K562 (cell line): ENCODE results near the gene CCDC60.

ENCODE experiments used
- ATF6 ChIP-seq: sonication (generic); formaldehyde crosslinking; IDR thresholded peaks from 2 replicates; pipeline ENCODE4 v1.4.0; 2020; ENCODE audit warnings: mild to moderate bottlenecking, missing genetic modification reagents
- BMI1 ChIP-seq: fragments of 150-350 bp; IDR thresholded peaks from 2 replicates; pipeline ENCODE4 v1.6.1; 2014; ENCODE audit warnings: low read length
- CTCF ChIP-seq, 3 experiments: IDR thresholded peaks in 2 of 3; conservative IDR thresholded peaks in 1 of 3; 2 replicates each; pipeline ENCODE4 v1.5.1; 2011 to 2012; ENCODE audit warnings: low read length in 3 of 3, mild to moderate bottlenecking in 3 of 3, control low read depth in 2 of 3, improper control_type of control experiment in 1 of 3, inconsistent platforms in 1 of 3, low read depth in 1 of 3, mixed read lengths in 1 of 3, moderate library complexity in 1 of 3; ENCODE audit not compliant: insufficient read depth in 2 of 3
- GABPA ChIP-seq: fragments of 200-800 bp; sonication (Bioruptor generic); conservative IDR thresholded peaks from 2 replicates; pipeline ENCODE4 v1.6.1; 2016; ENCODE audit warnings: low read depth, missing genetic modification characterization, missing compliant biosample characterization
- ILF3 ChIP-seq: fragments of 450-650 bp; IDR thresholded peaks from 2 replicates; pipeline ENCODE4 v1.6.1; 2018; ENCODE audit warnings: antibody characterized with exemption, mild to moderate bottlenecking, moderate library complexity, borderline replicate concordance
- KLF6 ChIP-seq: fragments of 250-450 bp; sonication (Bioruptor Pico); IDR thresholded peaks from 2 replicates; pipeline ENCODE4 v1.4.0; 2020; ENCODE audit warnings: mild to moderate bottlenecking, moderate library complexity, borderline replicate concordance
- MXI1 ChIP-seq: IDR thresholded peaks from 2 replicates; pipeline ENCODE4 v1.6.1; 2011; ENCODE audit warnings: low read depth, mild to moderate bottlenecking, improper control_type of control experiment, low read length
- NR1H2 ChIP-seq: sonication (generic); formaldehyde crosslinking; IDR thresholded peaks from 2 replicates; pipeline ENCODE4 v1.4.0; 2020; ENCODE audit warnings: mild to moderate bottlenecking, missing genetic modification reagents
- POLR2A ChIP-seq: fragments of 450-650 bp; conservative IDR thresholded peaks from 2 replicates; pipeline ENCODE4 v1.6.1; 2016
- RBM39 ChIP-seq: fragments of 200-400 bp; formaldehyde crosslinking; optimal IDR thresholded peaks from 2 replicates; pipeline ENCODE3; 2018; ENCODE audit warnings: low read depth, low read length
- TGIF2 ChIP-seq: sonication (generic); formaldehyde crosslinking; IDR thresholded peaks from 2 replicates; pipeline ENCODE4 v1.8.1; 2022; ENCODE audit warnings: mild to moderate bottlenecking, missing genetic modification reagents, moderate library complexity
- ZNF398 ChIP-seq: fragments of 250-450 bp; sonication (Bioruptor Pico); IDR thresholded peaks from 2 replicates; pipeline ENCODE4 v1.8.0; 2021; ENCODE audit warnings: moderate library complexity, mild to moderate bottlenecking, inconsistent platforms
- ZNF695 ChIP-seq: fragments of 450-650 bp; formaldehyde crosslinking; IDR thresholded peaks from 2 replicates; pipeline ENCODE4 v1.4.0; 2020; ENCODE audit warnings: mild to moderate bottlenecking, moderate library complexity

DNA sequence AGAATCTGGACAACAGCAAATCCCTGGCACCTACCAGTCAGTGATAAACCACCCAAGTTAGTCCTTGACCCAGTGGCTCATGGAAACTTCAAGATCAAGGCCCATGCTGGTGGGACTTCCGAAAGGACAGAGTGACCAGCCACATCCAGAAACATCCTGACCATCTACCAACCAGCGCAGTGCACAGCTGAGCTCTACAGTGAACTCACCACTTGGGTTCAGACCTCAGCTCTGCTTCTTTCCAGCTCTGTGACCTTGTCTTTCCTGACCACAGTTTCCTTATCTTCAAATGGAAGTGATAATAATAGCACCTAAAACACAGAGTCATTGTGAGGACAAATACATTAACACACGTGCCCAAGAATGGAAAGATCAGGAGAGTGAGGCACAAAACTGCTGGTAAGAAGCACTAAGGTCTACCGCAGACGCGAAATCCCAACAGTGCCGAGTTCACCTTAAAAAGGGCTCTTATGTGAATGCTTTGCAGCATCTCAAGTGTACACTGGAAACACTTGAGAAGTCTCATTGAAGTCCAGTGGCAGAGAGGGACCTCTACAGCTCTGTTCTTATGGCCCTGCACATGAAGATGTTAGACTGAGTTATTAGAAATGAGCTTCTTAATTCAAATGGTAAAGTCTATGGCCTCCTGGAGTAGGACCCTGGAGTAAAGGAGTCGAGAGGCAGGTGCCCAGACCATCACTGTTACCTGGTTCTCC is 128.8 kb downstream of the CCDC60 start:
- TF ChIP-seq NR1H2 (CRISPR knock-in tag) (no peak), KLF6 (CRISPR knock-in tag) (no peak), RBM39 (no peak), POLR2A (no peak), GABPA (tag) (no peak), BMI1 (no peak), CTCF (IDR thresholded peaks at IDR 0.05 in 2 of 3, conservative IDR thresholded peaks at IDR 0.05 in 1 of 3; ENCODE audit: insufficient read depth in 2 of 3, low read depth in 1 of 3, low read length in 3 of 3) (no peak), ILF3 (no peak), MXI1 (no peak), ATF6 (CRISPR knock-in tag) (no peak), ZNF695 (CRISPR knock-in tag) (no peak), TGIF2 (CRISPR knock-in tag) (no peak), ZNF398 (no peak)
